Fibroblast of villous mesenchyme (primary cell): ENCODE data around the gene CCDC148. TPM values are rescaled to one million over a fixed set of nuclear protein-coding genes. Genes with fewer than 3 reads are reported as not detected.

Experiments
- DNase-seq: peaks from one replicate; pipeline ENCODE4 v3.0.0-alpha.2; 2010; ENCODE audit warnings: low read depth
- H3K4me3 ChIP-seq: 2 replicates; pipeline ENCODE4 v1.5.1; 2011; ENCODE audit warnings: low read depth, mild to moderate bottlenecking, low read length
- CTCF ChIP-seq: IDR thresholded peaks from 2 replicates; pipeline ENCODE4 v1.5.1; 2012; ENCODE audit warnings: low read depth, mild to moderate bottlenecking, low read length; ENCODE audit not compliant: insufficient read depth
- total RNA-seq: library from RNA; depleted of rRNA; stranded (reverse); fragments of >200 nt; gene quantifications from 2 replicates; pipeline ENCODE4 v1.2.3, GENCODE V29; 2012

CCDC148 gene
- total RNA-seq, 1 donor, result 2.6 TPM

DNA sequence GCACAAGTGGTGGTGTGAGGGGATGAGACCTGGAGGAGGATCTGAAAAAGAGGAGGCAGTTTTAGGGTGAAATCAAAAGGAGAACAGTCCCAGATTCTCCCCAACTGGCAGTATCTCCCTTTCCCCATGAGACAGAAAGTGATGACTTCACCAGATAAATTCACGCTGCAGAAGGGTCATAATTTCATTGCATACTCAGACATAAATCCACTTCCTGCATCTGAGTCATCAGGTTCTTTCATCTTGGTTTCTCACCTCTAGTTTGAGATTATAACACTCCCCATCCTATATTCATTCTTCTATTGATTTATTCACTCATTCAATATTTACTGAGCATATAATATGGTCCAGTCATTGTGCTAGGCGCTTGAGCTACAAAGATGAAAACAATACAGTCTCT lies 64.7 kb downstream of the CCDC148 start:
- TF ChIP-seq CTCF, result no peak
- no peak overlapping the region for H3K4me3 ChIP-seq
- peak; percentile 4 for DNase-seq

DNA sequence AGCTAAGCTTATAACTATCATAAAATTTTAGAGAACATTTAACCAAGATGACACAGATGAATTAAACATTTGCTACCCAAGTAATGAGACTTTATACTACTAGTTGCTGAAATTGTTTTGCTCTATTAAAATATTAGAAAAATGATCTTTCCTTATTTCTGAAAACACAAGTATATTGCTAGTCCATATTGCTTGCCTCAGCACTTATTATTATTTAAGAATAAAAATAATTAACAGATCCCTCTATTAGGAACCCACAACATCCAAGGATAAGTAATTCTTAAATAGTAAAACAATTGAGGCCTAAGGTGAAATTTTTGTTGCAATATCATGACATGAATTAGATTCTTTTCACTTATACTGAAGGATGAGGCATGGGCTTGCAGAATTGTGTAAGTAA lies 65.2 kb downstream of the CCDC148 start:
- no peak for DNase-seq
- TF ChIP-seq CTCF, result no peak
- H3K4me3 ChIP-seq, result no peak overlapping the region

DNA sequence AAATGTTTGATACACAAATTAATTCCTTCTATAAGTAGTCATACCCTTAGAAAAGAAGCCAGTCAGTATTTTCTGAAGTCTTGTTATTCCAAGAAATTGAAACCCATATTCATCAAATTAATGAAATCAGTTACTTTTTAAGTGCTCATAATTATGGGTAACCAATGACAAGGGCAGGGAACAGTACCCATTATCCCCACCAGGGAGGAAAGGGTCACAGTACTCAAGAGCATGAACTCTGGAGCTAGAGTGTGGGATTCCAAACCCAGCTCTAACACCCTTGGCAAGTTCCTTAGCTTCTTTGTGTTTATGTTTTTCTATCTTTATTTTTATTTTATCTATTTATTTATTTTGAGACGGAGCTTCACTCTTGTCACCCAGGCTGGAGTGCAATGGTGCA lies 68.4 kb downstream of the CCDC148 start:
- no peak for TF ChIP-seq CTCF
- H3K4me3 ChIP-seq, result no peak overlapping the region
- DNase-seq, result no peak

DNA sequence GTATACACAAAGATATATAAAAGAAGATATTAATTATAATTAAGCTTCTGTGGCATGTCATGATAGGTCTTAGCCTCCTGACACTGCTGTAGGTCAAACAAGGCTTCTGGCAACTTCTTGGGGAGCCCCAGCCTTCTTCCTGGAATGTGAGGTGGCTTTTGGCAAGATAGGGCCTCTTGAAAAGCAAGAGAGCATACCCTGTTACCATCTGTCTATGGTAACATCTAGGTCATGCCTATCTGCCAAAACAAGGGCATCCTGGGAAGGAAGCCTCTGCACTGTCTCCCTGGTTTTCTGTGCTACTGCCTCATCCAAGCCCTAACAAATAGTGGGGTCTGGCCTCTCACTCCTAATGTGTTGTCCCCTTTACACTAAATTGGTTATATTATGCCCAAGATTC lies 70.9 kb downstream of the CCDC148 start:
- no peak overlapping the region for H3K4me3 ChIP-seq
- TF ChIP-seq CTCF, result no peak
- no peak for DNase-seq

- no peak for TF ChIP-seq CTCF
- no peak for DNase-seq
- no peak overlapping the region for H3K4me3 ChIP-seq
Observed at GRCh38 chr2:158381978-158382377, 74.6 kb downstream of the CCDC148 start.

- no peak overlapping the region for H3K4me3 ChIP-seq
- no peak for DNase-seq
- TF ChIP-seq CTCF, result no peak
Observed at GRCh38 chr2:158381205-158381604, 75.3 kb downstream of the CCDC148 start.

DNA sequence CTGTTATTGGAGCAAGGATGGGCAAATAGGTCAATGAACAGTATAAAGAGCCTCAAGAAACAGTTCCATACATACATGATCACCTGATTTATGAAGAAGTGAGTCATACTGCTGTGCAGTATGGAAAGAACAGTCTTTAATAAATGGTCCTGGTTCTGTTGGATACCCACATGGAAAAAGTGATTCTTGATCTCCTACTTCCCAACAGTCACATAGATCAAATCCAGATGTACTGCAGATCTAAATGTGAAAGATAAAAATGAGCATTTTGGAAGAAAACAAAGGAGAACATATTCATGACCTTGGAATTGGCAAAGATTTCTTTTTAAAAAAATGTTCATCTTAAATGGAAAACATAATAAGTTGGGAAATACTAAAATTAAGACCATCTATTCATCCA lies 75.8 kb downstream of the CCDC148 start:
- DNase-seq, result no peak
- H3K4me3 ChIP-seq, result no peak overlapping the region
- TF ChIP-seq CTCF, result no peak
